ENCODE measurements around the gene MYF5. TPM values are rescaled to one million over a fixed set of nuclear protein-coding genes. Genes with fewer than 3 reads are reported as not detected.
"Not testable (repeated sequence)": the region's sequence is repeated elsewhere in the genome, so short reads cannot be mapped to it uniquely, and the experiment has no call there.

MYF5 gene
- total RNA-seq = not detected
- long read RNA-seq, donor 1 = 0 reads
- long read RNA-seq, donor 2 = 0 reads

DNA sequence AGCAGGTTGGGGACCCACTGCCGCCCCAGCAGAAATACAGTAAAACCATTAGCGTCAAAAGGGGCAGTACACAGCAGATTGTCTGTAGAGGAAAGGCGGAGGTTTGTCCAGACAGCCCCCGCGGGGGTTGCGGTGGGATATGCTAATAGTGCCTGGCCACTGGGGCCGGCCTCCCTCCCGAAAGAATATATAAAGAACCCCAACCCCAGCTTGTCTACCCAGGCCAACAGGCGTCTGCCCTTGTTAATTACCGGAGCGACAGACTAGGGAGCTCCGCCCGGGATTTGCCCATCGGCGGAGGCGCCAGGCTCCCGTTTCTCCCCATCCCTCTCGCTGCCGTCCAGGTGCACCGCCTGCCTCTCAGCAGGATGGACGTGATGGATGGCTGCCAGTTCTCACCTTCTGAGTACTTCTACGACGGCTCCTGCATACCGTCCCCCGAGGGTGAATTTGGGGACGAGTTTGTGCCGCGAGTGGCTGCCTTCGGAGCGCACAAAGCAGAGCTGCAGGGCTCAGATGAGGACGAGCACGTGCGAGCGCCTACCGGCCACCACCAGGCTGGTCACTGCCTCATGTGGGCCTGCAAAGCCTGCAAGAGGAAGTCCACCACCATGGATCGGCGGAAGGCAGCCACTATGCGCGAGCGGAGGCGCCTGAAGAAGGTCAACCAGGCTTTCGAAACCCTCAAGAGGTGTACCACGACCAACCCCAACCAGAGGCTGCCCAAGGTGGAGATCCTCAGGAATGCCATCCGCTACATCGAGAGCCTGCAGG is at the start of gene MYF5:
Gene MYF5, plus strand, starts transcription at position 217 of the 774 bp plus-strand sequence. Its CDS starts 152 bp downstream, at position 369.
- peak; percentile 75 for DNase-seq (ENCODE audit: low spot score)
- intact Hi-C loops (cut with DNase I) = no loop called here

DNA sequence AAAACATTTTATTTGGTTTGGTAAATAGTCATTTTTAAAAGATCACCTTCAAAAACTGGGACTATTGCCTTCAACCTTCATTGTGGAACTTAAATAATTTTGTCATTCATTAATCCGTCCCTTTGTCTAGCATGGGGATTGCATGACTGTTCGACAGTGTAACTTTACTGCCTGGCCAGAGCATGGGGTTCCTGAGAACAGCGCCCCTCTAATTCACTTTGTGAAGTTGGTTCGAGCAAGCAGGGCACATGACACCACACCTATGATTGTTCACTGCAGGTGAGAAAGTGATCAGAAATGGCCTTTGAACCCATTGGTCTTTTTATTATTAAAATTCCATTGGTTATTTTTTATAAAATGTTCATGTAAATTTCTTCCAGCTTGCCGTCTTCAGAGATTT is 46.5 kb upstream of the MYF5 start:
- intact Hi-C loops (cut with DNase I) = no loop called here

DNA sequence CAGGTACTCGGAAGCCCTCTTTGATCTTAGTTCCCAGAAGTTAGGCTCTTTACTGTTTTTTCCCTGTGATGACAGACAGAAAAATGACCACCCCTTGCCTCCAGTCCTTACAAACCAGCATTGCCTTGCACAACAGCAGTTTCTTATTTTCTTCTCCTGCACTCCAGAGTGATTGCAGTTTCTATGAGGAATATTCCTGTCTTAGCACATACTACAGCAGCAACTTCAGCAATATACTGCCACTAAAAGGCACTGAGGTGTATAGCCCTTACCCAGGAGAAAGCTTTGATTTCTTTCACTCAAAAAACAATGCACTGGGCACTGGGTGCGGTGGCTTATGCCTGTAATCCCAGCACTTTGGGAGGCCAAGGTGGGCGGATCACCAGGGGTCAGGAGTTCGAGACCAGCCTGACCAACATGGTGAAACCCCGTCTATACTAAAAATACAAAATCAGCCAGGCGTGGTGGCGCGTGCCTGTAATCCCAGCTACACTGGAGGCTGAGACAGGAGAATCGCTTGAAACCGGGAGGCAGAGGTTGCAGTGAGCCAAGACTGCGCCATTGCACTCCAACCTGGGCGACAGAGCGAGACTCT is 40.6 kb upstream of the MYF5 start:
- DNase-seq (ENCODE audit: low spot score); intact Hi-C loops (cut with DNase I): not testable (repeated sequence)

More for the DNA sequence above, 46.5 kb upstream of the MYF5 start:
- DNase-seq (ENCODE audit: low spot score) = no peak

DNA sequence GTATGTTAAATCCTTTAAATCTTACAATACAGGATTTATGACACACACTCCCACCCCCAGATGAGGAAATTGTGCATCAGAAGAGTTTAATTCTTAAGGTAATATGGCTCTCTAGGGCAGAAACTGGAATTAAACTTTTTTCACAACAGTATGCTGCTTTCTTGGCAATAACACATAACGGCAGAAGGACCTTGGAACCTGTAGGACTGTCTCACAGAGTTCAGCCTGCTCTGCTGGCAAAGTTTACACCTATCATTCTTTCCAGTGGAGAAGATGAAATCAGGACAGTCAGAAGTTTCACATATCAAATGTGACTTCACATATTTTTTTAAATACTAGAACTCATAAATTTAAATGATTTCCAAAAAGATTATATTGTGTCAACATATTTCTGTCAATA is 39.9 kb upstream of the MYF5 start:
- intact Hi-C loops (cut with DNase I) = no loop called here
- DNase-seq (ENCODE audit: low spot score) = no peak

DNA sequence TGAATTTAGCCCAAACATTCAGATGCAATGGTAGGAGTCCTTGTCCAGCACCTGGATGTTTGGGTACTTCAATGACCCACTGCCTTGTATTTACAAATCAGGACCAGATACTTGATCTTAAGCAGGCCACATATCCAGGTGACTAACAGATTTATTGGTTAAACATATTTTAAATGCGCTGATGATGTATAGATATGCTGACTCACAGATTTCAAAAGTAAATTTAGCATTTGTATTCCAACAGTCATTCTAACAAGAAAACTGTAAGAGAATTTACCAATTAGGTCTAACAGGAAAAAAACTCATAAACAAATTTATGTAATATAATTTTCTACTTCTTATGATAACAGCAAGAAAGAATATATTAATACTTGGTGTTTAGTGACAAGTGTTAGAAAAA is 38.7 kb upstream of the MYF5 start:
- intact Hi-C loops (cut with DNase I) = no loop called here
- no peak for DNase-seq (ENCODE audit: low spot score)

DNA sequence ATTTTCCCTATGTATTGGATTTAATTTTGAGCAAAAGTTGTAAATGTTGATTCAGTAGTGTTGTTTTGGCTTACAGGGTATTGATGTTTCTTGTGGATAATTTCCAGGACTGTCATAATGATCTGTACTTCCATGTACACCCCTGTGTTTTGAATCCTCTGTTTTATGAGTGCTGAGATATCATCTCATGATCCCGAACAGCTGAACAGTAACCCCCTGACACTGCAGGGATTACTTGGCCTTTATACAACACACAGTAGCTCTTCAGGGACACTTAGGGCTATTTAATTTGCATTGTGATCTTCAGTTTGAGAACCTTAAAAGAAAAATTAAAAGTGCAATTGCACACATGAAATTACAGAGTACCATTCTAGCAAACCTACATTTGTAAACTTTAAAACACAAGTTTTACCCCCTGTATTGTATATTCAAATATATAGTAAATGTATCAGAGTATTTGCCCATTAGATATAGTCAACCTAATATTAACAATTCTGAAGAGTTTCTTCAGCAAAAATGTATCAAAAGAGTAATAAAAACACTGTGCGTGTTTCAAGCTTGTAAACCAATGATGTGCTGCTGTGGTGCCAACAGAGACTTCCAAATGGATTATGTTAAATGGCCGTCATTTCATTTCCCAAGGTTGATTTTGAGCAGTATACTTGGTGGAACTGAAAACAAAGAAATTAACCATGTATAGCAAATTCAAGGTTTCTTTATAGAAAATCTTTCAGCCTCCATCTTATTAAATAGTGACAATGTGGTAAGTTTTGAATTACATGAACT is 37.2 kb upstream of the MYF5 start:
- intact Hi-C loops (cut with DNase I) = no loop called here

DNA sequence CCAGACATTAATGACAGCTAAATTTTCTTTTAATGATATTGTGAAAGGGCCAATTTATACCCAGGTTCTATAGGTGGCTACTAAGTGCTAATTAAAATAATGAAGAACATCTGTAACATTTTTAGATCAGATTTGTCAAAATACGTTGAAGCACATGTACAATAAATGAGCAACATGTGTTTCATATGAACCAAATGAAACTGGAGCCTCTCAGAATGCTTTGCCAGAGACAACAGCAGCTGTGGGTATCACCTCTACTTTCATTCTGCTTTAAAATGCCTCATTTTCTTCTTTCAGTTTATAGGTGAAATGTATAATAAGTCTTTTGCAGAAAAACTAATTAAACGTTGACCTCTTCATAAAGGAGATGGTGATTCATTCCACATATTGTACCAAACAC is 35.4 kb upstream of the MYF5 start:
- intact Hi-C loops (cut with DNase I) = no loop called here

More for the DNA sequence above, 37.2 kb upstream of the MYF5 start:
- DNase-seq (ENCODE audit: low spot score) = no peak

DNA sequence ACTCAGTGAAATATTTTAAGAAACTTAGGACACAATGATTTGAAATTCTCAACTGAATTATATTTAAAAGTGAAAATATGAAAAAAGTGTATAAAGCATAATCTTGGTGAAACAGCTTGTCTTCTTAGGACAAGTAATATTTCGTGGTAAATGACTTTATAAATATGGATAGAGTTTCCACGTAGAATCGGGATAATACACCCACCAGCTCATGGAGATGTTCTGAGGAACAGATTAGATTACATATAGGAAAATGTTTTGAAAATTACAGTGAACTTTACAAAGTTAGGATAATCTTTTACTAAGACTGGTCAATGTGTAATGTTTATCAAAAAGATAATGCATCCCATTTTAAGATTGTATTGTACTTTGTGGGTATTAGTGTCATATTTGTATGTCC is 34.9 kb upstream of the MYF5 start:
- intact Hi-C loops (cut with DNase I) = no loop called here
- DNase-seq (ENCODE audit: low spot score) = no peak

More for the DNA sequence above, 35.4 kb upstream of the MYF5 start:
- no peak for DNase-seq (ENCODE audit: low spot score)

DNA sequence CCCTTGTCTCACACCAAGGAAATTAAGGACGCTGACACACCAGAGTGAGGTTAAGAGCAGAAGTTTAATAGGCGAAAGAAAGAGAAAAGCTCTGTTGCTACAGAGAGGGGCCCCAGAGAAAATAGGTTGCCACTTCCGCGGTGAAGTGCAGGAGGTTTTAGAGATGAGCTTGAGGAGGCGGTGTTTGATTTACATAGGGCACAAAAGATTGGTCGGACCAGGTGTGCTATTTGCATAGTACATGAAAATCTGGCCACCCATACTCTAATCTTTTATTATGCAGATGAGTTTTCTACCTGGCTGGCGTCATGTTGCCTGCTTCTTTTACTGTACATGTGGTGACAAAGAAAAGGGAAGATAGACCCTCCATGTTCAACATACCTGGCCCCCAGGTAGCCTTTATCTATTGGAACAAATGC is 32.6 kb upstream of the MYF5 start:
- intact Hi-C loops (cut with DNase I) = no loop called here
- DNase-seq (ENCODE audit: low spot score) = no peak

DNA sequence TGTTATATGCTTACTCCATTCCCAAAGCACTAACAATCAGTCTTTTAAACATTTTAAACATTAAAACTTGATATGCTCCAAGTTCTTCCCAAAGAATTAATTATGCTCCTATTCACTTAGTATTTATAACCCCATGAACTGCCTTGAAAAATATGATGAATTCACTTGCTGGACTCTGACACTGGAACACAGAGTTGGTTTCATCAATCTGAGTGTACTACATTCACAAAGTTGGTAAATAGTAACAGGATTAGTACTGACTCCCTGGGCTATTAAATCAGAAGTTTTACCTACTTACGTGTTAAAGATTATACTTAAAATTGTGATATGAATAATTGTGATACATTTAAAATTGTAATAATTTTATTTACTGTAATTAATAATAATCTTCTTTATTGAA is 26.6 kb upstream of the MYF5 start:
- no peak for DNase-seq (ENCODE audit: low spot score)
- intact Hi-C loops (cut with DNase I) = no loop called here

DNA sequence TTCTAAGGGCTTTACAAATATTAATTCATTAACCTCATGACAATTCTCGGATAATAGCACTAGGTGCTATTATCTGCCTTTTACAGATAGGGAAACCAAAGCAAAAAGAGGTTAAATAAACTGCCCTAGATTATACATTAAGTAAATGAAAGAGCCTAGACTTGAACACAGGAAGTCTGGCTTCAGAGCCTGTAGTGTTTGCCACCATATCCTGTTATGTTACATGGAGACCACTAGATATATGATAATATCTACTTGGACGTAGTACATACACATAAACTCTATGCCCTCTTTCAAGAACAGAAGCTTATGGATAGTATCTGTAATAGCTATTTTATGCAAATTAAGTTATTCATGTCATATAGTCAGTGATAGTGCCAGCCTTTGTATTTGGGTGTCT is 26.2 kb upstream of the MYF5 start:
- no peak for DNase-seq (ENCODE audit: low spot score)
- intact Hi-C loops (cut with DNase I) = no loop called here

DNA sequence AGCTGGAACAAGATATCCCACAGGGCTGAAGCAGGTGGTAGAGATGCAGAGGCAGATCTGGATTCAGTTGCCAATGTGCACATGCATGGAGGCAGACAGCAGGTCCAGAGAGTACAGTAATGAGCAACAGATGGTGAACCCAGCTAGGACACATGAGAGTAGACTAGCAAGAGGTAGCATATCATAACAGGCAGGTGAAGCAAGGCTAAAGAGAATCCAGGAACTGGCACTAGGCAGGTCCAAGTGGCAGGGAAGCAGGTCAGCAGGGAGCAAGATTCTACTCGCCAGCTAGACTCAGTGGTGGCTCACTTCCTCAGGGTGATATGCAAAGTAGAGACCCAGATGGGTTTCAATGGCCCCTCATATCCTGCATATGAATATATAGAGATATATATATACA is 24.6 kb upstream of the MYF5 start:
- no peak for DNase-seq (ENCODE audit: low spot score)
- intact Hi-C loops (cut with DNase I) = no loop called here

DNA sequence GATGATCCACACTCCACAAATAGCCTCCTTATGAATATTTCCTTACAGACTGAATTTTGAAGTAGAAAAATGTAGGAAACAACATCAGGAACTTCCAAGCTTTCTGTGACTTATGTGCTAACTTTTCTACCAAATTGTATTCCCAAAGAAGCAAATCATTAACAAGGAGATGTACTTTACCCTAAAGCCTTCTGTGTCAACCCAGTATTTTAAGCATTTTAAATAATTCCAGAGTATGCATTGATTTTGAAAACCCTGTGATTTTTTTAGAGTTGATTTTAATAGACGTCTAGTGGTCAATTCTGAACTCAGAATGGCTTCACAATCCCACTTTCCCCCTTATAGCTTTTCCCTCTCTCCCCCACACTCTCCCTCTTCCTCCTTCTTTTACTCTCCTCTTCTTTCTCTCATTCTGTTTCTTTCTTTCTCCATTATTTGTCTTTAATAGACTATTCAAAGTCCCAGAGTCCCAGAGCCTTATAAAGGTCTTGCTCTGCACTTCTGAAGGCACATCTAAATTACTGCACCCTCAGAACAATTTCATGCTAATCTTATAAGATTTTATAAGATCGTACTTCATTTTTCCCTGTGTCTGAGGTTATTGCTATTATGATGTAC is 19.3 kb upstream of the MYF5 start:
- intact Hi-C loops (cut with DNase I) = no loop called here
- no peak for DNase-seq (ENCODE audit: low spot score)

DNA sequence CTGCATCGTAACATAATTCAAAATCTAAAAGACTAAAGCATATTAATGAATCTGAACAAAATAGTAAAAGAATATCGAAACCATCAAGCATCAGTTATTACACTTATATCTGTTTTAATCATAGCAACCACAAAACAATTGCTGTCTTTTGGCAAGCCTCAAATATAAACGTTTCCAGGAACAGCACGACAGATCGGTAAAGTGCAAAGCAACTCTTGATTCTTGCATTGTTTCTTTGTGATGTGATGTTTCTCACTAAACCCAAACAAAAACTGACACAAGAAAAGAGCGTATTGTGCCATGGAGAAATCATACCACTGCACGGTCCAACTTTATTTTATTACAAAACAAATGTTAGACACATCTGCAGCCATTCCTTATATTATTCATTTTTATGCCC is 18.5 kb upstream of the MYF5 start:
- DNase-seq (ENCODE audit: low spot score) = no peak

DNA sequence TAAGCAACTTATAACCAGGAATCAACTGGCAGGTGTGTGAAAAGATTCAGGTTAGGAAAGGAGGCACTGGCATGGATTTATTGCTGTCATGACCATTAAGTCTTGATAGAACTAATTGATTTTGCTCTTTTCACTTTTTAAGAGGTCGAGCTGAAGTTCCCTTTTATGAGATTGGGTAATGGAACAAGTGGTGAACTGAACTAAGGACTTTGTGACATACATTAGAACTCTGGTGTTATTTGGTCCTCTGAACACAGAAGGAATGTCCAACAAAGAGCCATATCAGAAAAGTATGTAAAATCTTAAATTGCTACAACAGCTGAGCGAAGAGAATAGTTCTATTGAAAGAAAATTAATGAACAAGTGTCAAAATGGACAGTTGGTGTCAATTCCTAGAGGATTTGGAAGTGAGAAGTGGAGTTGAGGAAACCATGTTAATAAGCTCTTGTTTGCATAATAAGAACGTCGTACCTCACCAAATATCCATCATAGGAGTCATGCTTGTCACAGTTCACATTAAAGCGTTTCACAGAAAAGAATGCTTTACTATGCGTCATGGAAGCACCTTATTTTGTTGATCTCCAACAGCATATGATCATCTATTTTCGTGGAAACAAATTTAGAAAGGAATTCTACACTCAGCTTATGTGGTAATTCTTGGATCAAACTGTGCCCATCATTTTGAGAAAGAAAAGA is 17.7 kb upstream of the MYF5 start:
- DNase-seq (ENCODE audit: low spot score) = no peak
- intact Hi-C loops (cut with DNase I) = no loop called here

More for the DNA sequence above, 18.5 kb upstream of the MYF5 start:
- intact Hi-C loops (cut with DNase I) = no loop called here

DNA sequence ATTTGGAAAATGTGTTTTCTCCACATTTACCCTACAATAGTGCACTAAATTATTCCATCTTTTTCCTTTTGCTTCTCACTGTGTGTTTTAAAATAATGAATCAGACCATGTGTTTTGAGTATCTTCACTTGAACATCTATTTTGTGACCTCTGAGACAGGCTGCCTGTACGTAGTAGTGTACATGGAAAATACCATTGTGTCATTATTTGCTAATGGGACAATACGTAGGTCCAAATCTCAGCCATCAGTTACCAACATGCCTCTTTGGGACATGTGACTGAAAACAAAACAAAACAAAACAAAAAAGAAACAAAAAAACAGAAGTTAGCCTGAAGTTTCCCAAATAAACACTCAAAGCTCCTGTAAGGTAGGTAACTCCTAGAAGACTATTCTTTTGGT is 16.4 kb upstream of the MYF5 start:
- DNase-seq (ENCODE audit: low spot score) = no peak
- intact Hi-C loops (cut with DNase I) = no loop called here

DNA sequence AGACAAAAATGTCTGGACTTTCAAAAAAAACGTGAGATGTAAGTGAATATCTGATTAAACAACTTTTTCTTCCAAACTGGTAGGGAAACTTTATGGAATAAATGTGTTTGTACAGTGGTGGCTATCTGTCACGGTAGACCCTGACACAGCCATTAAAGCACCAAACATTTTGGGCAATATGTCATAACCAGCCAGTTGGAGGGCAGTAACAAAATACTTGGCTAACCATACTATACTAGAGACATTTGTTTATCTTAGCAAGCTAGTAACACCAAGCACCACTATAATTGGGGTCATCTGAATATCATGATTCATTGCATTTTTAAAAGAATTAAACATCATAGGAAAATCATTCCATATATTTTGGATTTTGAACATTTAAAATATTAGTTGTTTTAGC is 15.3 kb upstream of the MYF5 start:
- intact Hi-C loops (cut with DNase I) = no loop called here
- DNase-seq (ENCODE audit: low spot score) = no peak

DNA sequence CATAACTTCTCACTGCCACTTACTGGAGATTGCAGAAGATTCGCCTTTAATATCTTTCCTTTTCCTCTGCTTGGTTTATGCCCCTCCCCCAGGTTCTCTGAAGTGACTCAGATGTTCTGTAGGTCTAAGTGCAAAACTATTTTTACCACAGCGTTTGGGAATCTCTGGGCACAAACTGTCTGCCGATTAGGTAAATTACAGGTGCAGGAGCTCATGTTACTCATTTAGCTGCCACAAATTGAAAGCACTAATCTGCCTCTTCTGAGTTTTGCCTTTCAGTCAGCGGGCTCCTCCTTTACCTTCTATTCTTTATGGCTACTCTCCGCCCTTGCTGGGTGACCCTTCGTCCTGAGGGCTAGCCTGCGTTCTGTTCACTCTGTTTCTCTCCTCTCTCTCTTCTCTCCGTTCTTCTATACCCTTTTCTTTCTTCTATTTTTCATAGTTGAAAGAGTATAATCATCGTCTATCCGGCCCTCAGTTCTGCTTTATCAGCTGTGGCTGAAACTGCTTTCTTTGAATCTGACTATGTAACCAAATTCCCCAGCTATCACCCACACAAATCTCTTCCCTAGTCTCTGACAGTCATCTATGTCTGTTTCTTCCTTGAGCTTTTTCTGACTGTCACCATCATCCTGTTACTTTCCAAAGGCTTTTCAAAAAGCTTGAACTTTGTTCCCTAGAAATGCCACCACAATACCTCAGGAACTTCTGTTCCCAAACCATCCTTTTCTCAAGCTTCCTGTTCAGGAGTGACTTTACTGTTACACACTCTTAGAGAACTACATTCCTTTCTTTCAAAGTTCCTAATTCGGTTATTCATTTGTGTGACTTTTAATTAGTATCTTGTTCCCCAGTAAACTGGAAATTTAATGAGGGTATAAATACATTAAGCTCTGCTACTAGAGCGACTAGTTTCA is 13.6 kb upstream of the MYF5 start:
- no peak for DNase-seq (ENCODE audit: low spot score)
- intact Hi-C loops (cut with DNase I) = no loop called here

Measured in posterior vena cava (tissue), 2 donors.